SK-N-SH treated with all-trans-retinoic acid at 6 μM for 48 hours (cell line): ENCODE results near the gene FGF21.

Experiments
- ARNTL ChIP-seq: fragments of 450-650 bp; formaldehyde crosslinking; IDR thresholded peaks from 2 replicates; pipeline ENCODE4 v1.5.0; 2020; ENCODE audit warnings: low read depth, mild to moderate bottlenecking, moderate library complexity, borderline replicate concordance
- OSR1 ChIP-seq: fragments of 250-450 bp; sonication (Bioruptor Pico); IDR thresholded peaks from 2 replicates; pipeline ENCODE4 v1.8.0; 2022; ENCODE audit warnings: moderate library complexity, mild to moderate bottlenecking, inconsistent platforms
- PPARA ChIP-seq: fragments of 250-450 bp; sonication (Bioruptor Pico); IDR thresholded peaks from 2 replicates; pipeline ENCODE4 v1.5.0; 2020; ENCODE audit warnings: mild to moderate bottlenecking, borderline replicate concordance
- RARB ChIP-seq: fragments of 250-450 bp; sonication (Bioruptor Pico); IDR thresholded peaks from 2 replicates; pipeline ENCODE4 v1.8.0; 2021; ENCODE audit warnings: mild to moderate bottlenecking, moderate library complexity
- SNAI2 ChIP-seq: fragments of 250-450 bp; sonication (Bioruptor Pico); IDR thresholded peaks from 2 replicates; pipeline ENCODE4 v1.5.0; 2020; ENCODE audit warnings: mild to moderate bottlenecking, moderate library complexity
- ZFP3 ChIP-seq: fragments of 250-450 bp; sonication (Bioruptor Pico); IDR thresholded peaks from 2 replicates; pipeline ENCODE4 v1.5.0; 2020; ENCODE audit warnings: mild to moderate bottlenecking, moderate library complexity
- ZNF565 ChIP-seq: fragments of 450-650 bp; formaldehyde crosslinking; conservative IDR thresholded peaks from 2 replicates; pipeline ENCODE4 v1.5.0; 2020; ENCODE audit warnings: low read depth, mild to moderate bottlenecking, moderate library complexity
- ZNF8 ChIP-seq: fragments of 450-650 bp; formaldehyde crosslinking; IDR thresholded peaks from 2 replicates; pipeline ENCODE4 v1.5.0; 2020; ENCODE audit warnings: mild to moderate bottlenecking, moderate library complexity
- TF ChIP-seq, protein P1 (sequence below): fragments of 250-450 bp; sonication (Bioruptor Pico); IDR thresholded peaks from 2 replicates; pipeline ENCODE4 v1.8.0; 2020; ENCODE audit warnings: mild to moderate bottlenecking, moderate library complexity, borderline replicate concordance
- TF ChIP-seq, protein P2 (sequence below): fragments of 250-450 bp; sonication (Bioruptor Pico); IDR thresholded peaks from 2 replicates; pipeline ENCODE4 v1.5.1; 2020; ENCODE audit warnings: low read depth, mild to moderate bottlenecking, moderate library complexity
- TF ChIP-seq, protein P3 (sequence below): fragments of 250-450 bp; sonication (Bioruptor Pico); IDR thresholded peaks from 2 replicates; pipeline ENCODE4 v1.8.0; 2021; ENCODE audit warnings: low read depth, mild to moderate bottlenecking, moderate library complexity, borderline replicate concordance

DNA sequence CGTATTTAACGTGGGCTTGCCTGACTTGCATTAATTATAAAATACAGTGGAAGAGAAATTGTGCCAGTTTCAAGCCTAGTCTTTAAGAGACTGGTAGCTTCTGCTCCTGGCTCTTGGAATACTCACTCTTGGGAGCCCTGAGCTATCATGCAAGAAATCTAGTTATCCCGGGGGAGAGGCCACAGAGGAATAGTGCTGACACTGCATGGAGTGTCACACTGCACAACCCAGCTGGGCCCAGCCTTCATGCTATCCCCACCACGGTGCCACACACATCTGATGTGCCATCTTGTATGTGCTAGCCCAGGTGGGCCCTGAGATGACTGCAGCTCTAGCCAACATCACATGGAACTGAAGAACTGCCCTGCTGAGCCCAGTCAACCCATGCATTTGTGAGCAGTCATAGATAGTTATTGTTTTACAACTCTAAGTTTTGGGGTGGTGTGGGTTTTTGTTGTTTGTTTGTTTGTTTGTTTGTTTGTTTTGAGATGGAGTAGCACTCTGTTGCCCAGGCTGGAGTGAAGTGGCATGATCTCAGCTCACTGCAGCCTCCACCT is 44.1 kb upstream of the FGF21 start:
- TF ChIP-seq ZNF8 (CRISPR knock-in tag): no peak
- TF ChIP-seq ARNTL (CRISPR knock-in tag): no peak
- TF ChIP-seq, protein P1, sequence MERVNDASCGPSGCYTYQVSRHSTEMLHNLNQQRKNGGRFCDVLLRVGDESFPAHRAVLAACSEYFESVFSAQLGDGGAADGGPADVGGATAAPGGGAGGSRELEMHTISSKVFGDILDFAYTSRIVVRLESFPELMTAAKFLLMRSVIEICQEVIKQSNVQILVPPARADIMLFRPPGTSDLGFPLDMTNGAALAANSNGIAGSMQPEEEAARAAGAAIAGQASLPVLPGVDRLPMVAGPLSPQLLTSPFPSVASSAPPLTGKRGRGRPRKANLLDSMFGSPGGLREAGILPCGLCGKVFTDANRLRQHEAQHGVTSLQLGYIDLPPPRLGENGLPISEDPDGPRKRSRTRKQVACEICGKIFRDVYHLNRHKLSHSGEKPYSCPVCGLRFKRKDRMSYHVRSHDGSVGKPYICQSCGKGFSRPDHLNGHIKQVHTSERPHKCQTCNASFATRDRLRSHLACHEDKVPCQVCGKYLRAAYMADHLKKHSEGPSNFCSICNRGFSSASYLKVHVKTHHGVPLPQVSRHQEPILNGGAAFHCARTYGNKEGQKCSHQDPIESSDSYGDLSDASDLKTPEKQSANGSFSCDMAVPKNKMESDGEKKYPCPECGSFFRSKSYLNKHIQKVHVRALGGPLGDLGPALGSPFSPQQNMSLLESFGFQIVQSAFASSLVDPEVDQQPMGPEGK (CRISPR knock-in tag): no peak
- TF ChIP-seq, protein P2, sequence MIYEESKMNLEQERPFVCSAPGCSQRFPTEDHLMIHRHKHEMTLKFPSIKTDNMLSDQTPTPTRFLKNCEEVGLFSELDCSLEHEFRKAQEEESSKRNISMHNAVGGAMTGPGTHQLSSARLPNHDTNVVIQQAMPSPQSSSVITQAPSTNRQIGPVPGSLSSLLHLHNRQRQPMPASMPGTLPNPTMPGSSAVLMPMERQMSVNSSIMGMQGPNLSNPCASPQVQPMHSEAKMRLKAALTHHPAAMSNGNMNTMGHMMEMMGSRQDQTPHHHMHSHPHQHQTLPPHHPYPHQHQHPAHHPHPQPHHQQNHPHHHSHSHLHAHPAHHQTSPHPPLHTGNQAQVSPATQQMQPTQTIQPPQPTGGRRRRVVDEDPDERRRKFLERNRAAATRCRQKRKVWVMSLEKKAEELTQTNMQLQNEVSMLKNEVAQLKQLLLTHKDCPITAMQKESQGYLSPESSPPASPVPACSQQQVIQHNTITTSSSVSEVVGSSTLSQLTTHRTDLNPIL: no peak
- TF ChIP-seq RARB (CRISPR knock-in tag): no peak
- no peak for TF ChIP-seq SNAI2
- no peak for TF ChIP-seq OSR1 (CRISPR knock-in tag)
- TF ChIP-seq ZFP3 (CRISPR knock-in tag): no peak
- no peak for TF ChIP-seq ZNF565 (CRISPR knock-in tag)
- no peak for TF ChIP-seq PPARA (CRISPR knock-in tag)
- TF ChIP-seq, protein P3, sequence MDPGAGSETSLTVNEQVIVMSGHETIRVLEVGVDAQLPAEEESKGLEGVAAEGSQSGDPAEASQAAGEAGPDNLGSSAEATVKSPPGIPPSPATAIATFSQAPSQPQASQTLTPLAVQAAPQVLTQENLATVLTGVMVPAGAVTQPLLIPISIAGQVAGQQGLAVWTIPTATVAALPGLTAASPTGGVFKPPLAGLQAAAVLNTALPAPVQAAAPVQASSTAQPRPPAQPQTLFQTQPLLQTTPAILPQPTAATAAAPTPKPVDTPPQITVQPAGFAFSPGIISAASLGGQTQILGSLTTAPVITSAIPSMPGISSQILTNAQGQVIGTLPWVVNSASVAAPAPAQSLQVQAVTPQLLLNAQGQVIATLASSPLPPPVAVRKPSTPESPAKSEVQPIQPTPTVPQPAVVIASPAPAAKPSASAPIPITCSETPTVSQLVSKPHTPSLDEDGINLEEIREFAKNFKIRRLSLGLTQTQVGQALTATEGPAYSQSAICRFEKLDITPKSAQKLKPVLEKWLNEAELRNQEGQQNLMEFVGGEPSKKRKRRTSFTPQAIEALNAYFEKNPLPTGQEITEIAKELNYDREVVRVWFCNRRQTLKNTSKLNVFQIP: no peak
